ENCODE data around the gene TWNK.
A peak's percentile ranks its signal among the peaks of the same experiment; 100 is the strongest.

Gene TWNK

GRCh38 chr10:100996678-100997359, 9.5 kb downstream of the TWNK start:
- peak in 1 of 2 donors; percentile 26 for DNase-seq (ENCODE audit: low read depth in 1 of 2, low spot score in 1 of 2)

- DNase-seq (ENCODE audit: low read depth in 1 of 2, low spot score in 1 of 2) = peak; percentile 40 to 55
Observed at GRCh38 chr10:100997360-100998182, 10.2 kb downstream of the TWNK start.

- peak; percentile 30 to 37 for DNase-seq (ENCODE audit: low read depth in 1 of 2, low spot score in 1 of 2)
Observed at GRCh38 chr10:100998183-100998990, 11.0 kb downstream of the TWNK start.

- peak; percentile 57 to 64 for DNase-seq (ENCODE audit: low read depth in 1 of 2, low spot score in 1 of 2)
Observed at GRCh38 chr10:100998991-100999741, 11.8 kb downstream of the TWNK start.

- no peak for DNase-seq (ENCODE audit: low read depth in 1 of 2, low spot score in 1 of 2)
Observed at GRCh38 chr10:100999742-101000126, 12.4 kb downstream of the TWNK start, which contains the start of gene LZTS2. TSS of gene LZTS2 (plus strand) at chr10:100999808. CDS start at chr10:101002539, 2,731 bp downstream.

GRCh38 chr10:101000127-101000914, 13.0 kb downstream of the TWNK start:
- DNase-seq (ENCODE audit: low read depth in 1 of 2, low spot score in 1 of 2) = no peak

- no peak for DNase-seq (ENCODE audit: low read depth in 1 of 2, low spot score in 1 of 2)
Observed at GRCh38 chr10:101000915-101001658, 13.7 kb downstream of the TWNK start.

- no peak for DNase-seq (ENCODE audit: low read depth in 1 of 2, low spot score in 1 of 2)
Observed at GRCh38 chr10:101001659-101002035, 14.3 kb downstream of the TWNK start.

GRCh38 chr10:101002456-101002855, 15.1 kb downstream of the TWNK start:
- DNase-seq (ENCODE audit: low read depth in 1 of 2, low spot score in 1 of 2) = no peak

GRCh38 chr10:101003639-101004206, 16.4 kb downstream of the TWNK start:
- no peak for DNase-seq (ENCODE audit: low read depth in 1 of 2, low spot score in 1 of 2)

GRCh38 chr10:101005361-101005760, 18.0 kb downstream of the TWNK start:
- no peak for DNase-seq (ENCODE audit: low read depth in 1 of 2, low spot score in 1 of 2)

- no peak for DNase-seq (ENCODE audit: low read depth in 1 of 2, low spot score in 1 of 2)
Observed at GRCh38 chr10:101005869-101006567, 18.7 kb downstream of the TWNK start.

- DNase-seq (ENCODE audit: low read depth in 1 of 2, low spot score in 1 of 2) = no peak
Observed at GRCh38 chr10:101006593-101007098, 19.3 kb downstream of the TWNK start.

GRCh38 chr10:101007099-101007711, 19.9 kb downstream of the TWNK start:
- DNase-seq (ENCODE audit: low read depth in 1 of 2, low spot score in 1 of 2) = no peak

- no peak for DNase-seq (ENCODE audit: low read depth in 1 of 2, low spot score in 1 of 2)
Observed at GRCh38 chr10:101007915-101008822, 20.8 kb downstream of the TWNK start.

GRCh38 chr10:101008823-101009423, 21.6 kb downstream of the TWNK start:
- no peak for DNase-seq (ENCODE audit: low read depth in 1 of 2, low spot score in 1 of 2)
